ENCODE results near the gene THAP4.
"Not testable (repeated sequence)": the region's sequence is repeated elsewhere in the genome, so short reads cannot be mapped to it uniquely, and the experiment has no call there.

THAP4 gene

DNA sequence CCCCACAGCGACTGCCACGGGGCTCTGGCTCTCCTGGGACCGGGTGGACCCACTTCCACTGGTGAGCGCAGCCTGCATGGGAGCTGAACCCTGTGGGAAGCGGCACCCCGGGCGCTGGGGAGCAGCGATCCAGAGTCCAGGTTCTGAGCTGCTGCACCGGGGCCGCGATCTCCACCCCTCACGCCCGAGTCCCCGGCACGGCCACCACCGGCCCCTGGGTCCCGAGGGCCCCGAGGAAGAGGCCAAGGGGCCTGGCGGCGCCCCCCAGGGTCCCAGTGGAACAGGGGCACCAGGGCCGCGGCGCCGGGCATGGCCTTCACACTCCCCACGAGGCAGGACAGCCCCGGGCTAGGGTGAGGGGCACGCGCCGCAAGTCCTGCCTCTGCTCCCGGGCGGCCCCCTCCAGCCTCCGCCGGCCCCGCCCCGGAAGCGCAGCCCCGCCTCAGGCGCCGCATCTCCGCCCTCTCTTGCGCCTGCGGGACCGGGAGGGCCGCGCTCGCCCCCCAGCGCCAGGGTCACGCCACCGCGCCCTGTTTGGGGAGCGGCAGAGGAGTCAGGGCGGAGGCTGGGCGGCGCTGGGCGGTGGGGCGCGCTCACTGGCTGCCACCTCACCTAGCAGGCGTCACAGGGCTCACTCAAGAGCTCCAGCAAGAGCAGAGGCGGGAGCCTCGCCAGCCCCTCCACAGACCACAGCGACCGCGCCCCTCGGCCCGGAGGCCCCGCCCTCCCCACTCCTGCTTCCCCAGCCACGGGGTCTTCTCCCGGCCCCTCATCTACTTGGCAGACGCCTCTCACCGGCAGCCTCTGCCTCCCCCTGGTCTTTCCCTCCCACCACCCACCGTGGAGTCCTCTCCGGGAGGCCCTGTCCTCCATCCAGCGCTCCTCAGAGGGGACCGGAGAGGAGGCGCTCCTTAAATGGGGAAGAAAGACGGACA is 26.8 kb downstream of the THAP4 start:
- no peak for DNase-seq

DNA sequence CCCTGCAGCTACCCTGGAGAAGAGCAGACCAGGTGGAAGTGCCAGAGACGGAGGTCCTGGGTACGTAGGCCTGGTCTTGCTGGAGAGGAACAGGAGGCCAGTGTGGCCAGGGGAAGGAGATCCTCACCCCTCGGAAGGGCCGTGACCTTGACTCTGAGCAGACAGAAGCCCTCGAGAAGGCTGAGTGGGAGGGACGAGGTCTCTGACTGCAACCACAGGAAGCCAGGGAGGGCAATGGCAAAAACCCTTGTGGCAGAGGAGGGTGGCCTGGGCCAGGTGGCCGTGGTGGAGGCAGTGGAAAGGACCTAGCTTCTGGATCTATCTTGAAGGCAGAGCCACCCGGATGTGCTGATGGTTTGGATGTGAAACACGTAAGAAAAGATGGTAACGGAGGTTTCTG is 28.1 kb downstream of the THAP4 start:
- no peak for DNase-seq

DNA sequence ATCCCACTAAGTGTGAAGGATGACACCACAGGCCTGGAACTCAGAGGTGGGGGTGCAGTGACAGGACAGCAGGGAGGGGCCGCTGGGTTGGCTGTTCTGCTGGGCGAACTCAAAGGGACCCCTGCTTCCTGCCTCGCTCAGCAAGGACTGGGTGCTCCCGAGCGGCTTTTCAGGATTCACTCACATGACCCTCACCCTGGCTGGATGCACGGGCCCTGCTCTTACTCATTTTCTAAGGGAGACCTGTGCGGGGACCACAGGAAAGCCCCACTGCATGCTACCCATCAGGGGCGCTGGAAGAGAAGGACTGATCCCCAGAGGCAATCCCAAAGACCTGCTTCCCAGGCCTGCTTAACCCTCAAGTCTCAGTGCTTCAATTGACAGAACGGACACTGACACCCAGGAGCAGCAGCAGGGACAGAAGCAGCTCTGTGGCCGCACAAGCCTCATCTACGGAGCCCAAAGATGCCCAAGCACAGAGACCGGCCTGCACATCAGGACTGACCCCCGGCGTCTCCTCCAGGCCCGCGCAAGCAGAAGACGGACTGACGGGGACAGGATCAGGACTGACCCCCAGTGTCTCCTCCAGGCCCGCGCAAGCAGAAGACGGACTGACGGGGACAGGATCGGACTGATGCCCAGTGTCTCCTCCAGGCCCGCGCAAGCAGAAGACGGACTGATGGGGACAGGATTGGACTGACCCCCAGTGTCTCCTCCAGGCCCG is 29.6 kb downstream of the THAP4 start:
- DNase-seq = no peak

DNA sequence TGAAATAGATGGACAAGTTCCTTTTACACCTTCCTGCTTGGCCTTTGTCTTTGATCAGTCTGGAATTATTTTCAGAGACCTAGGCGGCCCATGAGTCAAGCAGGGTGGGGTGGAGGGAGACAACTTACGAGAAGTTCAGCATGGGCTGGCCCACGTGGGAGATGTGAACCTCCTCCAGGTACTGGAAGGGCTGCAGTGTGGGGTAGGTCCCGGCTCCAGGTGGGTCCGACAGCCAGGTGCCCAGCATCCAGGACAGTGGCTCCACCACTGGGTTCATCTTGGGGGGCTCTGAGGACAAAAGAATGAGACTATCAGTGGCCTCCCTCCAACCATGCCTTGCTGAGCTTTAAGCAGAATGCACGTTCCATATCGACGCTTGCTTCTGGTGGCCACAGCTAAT is 30.8 kb downstream of the THAP4 start:
- no peak for DNase-seq

DNA sequence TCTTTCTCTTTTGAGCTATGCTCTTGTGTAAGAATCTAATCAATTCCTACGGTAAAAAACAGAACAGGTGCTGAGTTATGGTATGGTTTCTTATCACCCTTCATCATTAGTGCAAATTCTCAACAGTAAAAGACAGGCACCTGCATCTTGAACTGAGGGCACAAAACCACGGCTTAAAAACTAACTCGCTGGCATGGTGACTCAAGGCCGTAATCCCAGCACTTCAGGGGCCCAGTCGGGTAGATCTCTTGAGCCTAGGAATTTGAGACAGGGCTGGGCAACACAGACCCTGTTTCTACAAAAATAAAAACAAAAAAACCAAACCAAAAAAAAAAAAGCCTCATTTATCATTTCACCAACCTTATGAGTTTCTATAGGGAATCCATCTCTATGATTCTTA is 33.3 kb downstream of the THAP4 start:
- no peak for DNase-seq

DNA sequence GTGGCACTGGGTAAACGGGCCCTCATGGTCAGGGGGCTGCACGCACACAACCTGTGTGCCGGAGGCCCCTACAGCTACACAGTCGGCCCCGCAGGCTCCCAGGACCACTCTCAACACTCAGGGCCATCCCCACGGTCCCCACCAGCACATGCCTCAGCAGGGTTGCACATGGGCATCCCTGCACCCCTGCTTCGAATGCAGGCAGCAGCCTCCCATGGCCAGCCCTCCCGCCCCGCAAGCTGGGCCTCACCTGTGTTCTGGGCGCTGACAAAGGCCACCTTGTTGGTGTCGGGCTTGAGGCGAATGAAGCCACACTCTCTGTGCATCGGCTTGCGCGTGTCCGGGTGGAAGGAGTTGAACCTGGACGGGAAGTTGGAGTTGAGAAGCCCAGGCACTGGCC is 34.2 kb downstream of the THAP4 start:
- DNase-seq = no peak

DNA sequence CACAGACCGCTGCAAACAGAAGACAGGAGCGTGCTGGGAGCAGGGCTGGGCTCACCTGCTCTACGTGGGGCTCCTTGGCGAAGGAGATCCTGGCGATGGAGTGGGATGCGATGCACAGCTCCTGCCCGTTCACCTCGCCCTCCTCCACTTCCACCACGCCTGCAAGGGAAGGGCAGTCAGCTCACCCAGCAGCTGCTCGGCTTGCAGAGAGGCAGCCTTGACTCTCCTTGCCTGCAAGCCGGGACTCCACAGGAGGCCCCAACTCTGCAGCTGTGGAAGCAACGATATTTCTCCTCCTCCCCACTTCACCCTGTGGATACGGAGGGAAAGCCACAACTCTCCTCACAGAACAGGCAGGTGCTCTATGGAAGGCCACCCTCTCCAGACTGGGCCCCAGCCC is 35.1 kb downstream of the THAP4 start:
- DNase-seq = no peak

DNA sequence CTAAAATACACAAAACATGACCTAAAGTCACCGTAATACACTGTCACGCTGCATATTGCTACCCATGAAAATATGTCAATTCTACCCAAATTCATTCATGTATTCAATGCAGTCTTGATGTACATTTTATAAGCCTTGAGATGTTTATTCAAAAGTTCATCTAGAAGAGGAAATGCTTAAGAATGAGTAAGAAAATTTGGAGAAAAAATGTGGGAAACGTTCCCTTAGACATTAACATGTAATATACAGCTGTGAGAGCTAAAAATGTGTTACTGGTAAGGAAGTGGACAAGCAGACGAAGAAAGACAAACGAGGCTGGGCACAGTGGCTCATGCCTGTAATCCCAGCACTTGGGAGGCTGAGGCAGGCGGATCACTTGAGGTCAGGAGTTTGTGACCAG is 37.3 kb downstream of the THAP4 start:
- no peak for DNase-seq

DNA sequence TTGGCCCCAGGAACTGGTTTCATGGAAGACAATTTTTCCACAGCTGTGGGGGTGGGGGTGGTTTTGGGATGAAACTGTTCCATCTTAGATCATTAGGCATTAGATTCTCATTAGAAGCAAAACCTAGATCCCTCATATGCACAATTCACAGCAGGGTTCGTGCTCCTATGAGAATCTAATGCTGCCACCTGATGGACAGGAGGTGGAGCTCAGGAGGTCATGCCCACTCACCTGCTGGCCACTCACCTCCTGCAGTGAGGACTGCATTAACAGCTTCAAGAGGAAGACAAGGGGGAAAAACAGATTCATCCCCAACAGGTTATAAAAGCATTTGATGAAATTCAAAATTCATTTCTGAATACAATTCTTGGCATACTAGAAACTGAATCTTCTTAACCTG is 38.5 kb downstream of the THAP4 start:
- DNase-seq = no peak

DNA sequence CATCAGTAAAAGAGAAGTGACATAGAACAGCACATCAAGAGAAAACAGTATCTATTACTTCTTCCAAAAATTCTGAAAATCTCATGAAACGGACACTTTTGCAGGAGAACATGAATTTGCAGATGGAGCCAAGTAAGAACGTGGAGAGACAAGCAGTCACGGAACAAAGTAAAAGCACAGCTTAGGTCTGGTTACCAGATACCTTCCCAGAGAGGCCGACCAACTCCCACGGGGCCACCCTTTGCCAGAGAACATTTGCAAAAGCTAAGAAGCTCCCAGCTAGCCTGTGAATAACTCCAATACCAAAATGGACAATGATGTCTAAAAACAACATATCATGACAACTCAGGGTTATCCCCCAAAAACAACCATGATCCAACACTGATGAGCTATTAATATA is 38.9 kb downstream of the THAP4 start:
- no peak for DNase-seq

DNA sequence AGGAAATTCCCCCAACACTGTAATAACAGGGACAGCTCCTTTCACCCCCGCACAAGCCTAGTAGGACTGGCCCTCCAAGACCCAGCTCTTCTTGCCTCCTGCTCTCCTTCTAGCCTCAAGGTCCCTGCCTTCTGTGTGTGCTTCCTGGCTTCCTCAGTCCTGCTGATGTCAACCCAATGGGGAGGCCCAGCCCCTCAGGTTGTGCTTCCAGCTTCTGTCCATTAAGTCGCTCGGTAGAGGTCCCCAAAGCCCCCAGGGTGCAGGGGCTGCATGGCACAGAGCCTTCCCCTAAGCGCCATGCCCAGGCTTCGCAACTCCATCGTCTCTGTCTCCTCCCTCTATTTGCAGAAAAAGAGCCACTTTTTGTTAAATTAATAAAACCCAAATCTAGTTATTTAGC is 39.4 kb downstream of the THAP4 start:
- DNase-seq = no peak

DNA sequence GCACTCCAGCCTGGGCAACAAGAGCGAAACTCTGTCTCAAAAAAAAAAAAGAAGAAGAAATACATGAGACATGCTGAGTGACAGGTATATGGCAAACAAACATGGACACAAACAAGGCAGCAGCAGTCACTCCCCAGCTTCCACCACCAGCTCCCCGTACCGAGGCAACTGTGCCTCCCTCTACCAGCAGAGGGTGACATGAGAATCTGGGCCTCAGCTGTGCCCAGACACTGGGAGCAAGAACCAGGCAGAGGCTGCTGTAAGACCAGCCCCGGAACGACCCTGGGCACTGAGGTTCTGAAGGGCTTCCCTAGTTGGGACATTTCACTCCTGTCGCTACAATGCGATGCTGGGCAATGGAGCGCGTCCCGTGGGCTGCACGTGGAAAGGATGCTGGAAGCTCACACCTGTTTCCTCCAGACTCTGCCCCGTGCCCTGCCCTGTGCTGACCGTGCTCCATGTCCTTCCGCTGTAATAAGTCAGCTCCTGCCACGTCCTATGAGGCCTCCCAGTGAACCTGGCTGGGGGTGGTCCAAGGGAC is 41.3 kb downstream of the THAP4 start:
- DNase-seq = no peak

DNA sequence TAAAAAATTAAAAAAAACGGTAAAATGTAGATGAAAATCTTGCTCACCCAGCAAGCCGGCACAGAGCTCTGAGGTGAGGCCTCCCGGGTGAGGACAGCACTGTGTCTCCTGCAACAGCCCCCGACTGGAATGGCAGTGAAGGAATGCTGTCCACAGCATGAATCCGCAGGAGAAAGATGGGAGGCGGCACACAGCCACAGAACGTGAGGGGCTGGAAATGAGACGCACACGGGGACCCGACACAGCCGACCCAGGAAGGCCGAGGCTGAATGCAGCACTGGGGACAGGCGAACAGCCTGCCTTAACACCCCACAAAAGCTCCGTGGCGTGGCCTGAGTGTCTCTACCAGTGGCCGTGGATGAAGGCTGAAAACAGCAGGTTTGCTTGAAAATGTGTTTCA is 43.7 kb downstream of the THAP4 start:
- DNase-seq = no peak

DNA sequence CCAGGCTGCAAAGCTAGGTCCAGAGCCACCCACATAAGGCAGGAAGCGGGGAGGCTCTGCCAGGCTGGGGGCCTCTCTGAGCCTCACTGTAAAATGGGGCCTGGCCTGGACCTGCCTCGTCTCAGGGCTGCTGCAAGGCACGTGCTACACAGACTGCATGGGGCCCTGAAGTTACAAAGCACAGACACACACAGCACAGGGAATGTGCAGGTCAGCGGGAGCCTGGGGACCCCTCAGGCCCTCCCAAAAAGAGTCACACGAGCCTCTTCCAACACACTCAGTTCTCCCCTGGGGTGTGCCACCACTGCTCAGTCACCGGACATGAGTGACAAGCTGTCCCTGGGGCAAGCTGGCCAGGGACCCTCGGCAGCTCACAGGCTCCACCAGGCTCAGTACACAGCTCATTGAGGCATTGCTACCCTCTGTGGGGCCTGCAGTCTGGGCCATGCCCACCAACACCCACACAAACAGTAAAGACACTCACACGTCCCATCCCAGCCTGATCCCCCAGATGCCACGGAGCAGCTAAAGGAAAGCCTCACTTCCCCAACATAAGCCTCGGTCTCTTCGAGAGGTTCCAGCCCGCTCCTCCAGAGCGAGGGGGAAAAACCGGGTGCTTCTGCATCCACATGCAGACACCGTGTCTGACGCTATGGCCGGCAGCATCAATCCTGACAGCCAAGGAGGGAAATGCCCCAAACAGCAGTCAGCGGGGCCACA is 44.7 kb downstream of the THAP4 start:
- DNase-seq = no peak

DNA sequence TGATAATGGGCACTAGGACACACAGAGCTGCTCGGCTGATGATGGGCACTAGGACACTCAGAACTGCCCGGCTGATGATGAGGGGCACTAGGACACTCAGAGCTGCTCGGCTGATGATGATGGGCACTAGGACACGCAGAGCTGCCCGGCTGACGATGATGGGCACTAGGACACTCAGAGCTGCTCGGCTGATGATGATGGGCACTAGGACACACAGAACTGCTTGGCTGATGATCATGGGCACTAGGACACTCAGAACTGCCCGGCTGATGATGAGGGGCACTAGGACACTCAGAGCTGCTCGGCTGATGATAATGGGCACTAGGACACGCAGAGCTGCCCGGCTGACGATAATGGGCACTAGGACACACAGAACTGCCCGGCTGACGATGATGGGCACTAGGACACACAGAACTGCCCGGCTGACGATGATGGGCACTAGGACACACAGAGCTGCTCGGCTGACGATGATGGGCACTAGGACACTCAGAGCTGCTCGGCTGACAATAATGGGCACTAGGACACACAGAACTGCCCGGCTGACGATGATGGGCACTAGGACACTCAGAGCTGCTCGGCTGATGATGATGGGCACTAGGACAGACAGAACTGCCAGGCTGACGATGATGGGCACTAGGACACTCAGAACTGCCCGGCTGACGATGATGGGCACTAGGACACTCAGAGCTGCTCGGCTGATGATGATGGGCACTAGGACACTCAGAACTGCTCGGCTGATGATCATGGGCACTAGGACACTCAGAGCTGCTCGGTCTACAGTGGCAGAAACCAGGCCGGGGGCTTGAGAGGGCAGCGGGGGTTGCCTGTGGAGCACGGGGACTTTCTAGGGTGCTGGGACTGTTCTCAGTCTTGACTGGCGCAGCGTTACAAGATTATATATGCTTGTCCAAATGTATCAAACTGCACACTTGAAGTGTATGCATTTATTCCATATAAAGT is 46.2 kb downstream of the THAP4 start:
- not testable (repeated sequence) for DNase-seq

DNA sequence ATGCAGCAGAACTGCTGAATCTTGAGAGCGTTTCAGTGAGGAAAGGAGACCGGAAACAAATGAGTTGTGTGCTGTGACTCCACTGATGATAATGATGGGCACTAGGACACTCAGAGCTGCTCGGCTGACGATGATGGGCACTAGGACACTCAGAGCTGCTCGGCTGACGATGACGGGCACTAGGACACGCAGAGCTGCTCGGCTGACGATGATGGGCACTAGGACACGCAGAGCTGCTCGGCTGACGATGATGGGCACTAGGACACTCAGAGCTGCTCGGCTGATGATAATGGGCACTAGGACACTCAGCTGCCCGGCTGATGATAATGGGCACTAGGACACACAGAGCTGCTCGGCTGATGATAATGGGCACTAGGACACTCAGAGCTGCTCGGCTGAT is 47.1 kb downstream of the THAP4 start:
- DNase-seq = not testable (repeated sequence)

DNA sequence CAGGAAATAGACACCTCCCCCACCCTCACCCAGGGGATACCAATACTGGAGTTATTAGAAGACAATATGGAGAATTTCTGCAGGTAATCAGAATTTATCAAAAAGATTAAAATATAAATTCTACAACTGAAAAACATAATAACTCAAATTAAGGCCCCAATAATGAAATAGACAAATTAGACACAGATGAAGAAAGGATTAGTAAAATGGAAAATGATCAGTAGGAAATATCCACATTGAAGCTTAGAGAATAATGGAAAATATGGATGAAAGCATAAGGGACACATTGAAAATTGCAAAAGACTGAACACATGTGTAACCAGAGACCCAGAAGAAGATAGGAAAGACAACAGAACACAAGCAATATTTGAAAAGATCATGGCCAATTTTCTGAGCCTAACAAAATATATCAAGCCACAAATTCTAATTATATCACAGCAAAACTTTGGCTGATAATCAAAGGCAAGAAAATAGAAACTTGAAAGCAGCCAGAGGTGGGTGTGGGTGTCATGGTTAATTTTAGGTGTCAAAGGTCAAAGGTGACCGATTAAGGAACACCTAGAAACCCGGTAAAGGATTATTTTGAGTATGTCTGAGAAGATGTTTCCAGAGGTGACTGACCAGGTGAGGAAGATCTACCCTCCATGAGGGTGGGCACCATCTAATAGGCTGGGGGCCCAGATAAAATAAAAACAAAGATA is 50.2 kb downstream of the THAP4 start:
- DNase-seq = no peak

DNA sequence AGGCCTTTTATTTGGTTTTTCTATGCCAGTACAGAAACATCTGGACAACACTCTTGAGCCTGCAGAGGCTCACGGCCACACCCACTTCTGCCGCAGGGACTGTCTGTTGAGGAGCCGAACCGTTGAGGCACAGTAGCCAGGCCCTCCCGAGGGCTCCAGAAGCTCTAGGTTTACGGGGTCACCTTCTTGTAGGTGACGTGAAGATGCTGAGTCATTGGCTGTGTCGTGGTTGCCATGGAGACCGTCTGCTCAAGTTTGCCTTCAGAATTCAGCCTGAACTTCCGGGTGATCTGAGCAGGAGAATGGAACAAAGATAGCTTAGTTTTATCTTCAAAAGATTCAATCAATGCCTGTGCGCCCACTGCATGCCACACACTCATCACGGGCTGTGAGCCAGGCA is 52.5 kb downstream of the THAP4 start:
- DNase-seq = no peak

DNA sequence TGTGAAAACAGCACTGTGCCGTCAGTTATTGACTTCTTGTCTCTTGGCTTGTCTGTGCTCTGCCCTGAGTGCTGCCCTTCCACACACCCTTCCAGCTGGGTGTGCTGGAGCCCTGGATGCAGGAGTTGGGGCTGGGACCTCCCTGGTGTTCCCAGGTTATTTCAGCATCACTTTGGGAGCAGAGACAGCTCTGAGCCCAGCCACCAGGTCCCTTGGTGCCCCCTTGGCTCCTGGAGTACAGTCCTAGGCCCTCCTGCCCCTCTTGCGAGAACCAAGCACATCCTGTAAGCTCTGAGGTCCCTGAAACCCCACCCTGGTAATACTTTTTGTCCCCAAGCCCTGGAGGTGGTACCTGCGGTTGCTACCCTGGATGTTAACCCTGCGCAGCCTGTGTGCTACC is 54.2 kb downstream of the THAP4 start:
- DNase-seq = no peak

DNA sequence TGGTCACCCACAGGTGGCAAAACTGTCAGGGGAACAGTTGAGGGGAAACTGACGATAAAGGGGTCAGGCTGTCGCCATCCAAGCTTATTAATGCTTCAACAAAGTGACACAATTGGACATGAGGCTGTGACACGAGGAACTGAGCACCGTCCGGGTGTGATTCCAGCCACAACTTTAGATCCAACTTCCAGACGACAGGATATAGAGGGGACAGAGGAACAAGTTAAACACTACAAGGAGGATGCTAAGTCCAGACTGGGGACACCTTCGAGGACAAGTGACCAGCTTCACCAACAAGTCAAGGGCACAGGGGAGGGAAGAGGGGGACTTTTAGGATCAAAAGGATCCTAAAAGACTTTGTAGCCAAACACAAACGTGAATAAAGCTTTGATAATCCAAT is 54.6 kb downstream of the THAP4 start:
- no peak for DNase-seq

DNA sequence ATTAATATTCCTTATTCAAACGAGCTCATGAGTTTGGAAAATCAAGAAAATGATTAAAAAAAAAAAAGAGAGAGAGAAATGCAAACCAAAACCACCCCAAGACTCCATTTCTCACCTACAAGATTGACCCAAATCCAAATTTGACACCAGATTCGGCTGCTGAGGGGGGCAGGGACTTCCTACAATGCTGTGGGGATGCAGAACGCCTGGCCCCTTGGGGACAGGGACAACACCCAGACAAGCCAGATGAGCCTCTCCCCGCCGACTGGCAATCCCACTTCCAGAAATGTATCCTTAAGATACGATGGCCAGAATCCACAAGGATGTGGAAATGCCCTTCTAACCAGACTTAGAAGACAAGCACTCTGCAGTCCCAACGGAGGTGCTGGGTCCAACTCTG is 57.7 kb downstream of the THAP4 start:
- DNase-seq = no peak

All from GDM1 (cell line).